Measurements from ENCODE around the gene FOXL1. TPM values are rescaled to one million over a fixed set of nuclear protein-coding genes. Genes with fewer than 3 reads are reported as not detected.
A peak's percentile ranks its signal among the peaks of the same experiment; 100 is the strongest.

Gene FOXL1
- total and polyA plus RNA-seq, 9 of the 15 experiments (the other 6 are each of a cell fraction or from before 2014, with no cell fraction given): not detected

DNA sequence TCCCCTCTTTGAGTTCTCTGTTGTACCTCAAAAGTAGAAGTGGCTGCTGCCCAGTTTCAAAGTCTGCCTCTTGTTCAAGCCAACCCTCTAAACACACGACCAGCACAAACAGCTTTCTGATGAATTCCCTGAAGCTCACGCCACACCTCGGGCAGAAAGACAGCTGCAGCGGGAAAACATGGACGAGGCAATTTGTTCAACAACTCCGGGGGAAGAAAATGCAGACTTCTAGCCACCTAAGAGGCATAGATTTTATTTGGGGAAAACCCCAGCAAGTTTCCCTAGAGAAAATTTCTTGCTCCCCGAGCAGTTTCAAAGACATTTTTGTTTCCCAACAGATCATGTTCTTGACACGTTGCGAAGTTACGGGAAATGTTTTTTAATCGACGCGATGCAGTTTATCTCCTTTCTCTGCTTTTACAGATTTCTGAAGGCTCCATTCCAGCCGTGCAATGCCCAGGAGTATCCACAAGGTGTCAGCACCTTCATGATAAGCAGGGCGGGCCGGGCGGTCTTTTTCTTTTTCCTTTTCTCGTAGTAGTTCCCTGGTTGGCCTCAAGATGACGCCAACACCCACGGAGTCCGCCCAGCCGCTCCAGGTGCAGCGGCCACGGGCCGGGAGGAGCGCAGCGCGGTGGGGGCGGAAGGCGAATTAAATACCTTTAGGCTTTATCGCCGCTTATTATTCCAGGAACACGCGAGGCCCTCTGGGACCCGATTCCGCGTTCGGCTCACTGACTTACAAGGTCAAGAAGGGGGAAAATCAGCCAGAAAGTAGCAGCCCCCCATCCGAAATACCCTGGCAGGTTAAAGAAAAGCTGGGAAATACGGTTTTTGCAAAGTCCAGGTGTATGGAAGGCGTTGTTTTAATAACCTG is 14.6 kb upstream of the FOXL1 start (continued):
- TF ChIP-seq JUND (IDR thresholded peaks at IDR 0.05; ENCODE audit: borderline replicate concordance, low read depth, low read length): 0 out of 2 replicates have a peak, but pooled peaks have one; percentile 27
- TF ChIP-seq JUND (tag; IDR thresholded peaks at IDR 0.05; ENCODE audit: borderline replicate concordance, low read depth, low read length): no peak
- no peak for TF ChIP-seq RBM25 (IDR thresholded peaks at IDR 0.05; ENCODE audit: low read depth, low read length, severe bottlenecking)
- TF ChIP-seq NONO (IDR thresholded peaks at IDR 0.05; ENCODE audit: low read depth in 2 of 2, low read length in 1 of 2): peak in 1 of 2 experiments; percentile 25; a peak in 1 of 4 replicates
- TF ChIP-seq, protein P1, sequence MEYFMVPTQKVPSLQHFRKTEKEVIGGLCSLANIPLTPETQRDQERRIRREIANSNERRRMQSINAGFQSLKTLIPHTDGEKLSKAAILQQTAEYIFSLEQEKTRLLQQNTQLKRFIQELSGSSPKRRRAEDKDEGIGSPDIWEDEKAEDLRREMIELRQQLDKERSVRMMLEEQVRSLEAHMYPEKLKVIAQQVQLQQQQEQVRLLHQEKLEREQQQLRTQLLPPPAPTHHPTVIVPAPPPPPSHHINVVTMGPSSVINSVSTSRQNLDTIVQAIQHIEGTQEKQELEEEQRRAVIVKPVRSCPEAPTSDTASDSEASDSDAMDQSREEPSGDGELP (CRISPR knock-in tag; IDR thresholded peaks at IDR 0.05; ENCODE audit: borderline replicate concordance): peak; percentile 60; the same call in 1 of the 2 replicates
- TF ChIP-seq, protein P2, sequence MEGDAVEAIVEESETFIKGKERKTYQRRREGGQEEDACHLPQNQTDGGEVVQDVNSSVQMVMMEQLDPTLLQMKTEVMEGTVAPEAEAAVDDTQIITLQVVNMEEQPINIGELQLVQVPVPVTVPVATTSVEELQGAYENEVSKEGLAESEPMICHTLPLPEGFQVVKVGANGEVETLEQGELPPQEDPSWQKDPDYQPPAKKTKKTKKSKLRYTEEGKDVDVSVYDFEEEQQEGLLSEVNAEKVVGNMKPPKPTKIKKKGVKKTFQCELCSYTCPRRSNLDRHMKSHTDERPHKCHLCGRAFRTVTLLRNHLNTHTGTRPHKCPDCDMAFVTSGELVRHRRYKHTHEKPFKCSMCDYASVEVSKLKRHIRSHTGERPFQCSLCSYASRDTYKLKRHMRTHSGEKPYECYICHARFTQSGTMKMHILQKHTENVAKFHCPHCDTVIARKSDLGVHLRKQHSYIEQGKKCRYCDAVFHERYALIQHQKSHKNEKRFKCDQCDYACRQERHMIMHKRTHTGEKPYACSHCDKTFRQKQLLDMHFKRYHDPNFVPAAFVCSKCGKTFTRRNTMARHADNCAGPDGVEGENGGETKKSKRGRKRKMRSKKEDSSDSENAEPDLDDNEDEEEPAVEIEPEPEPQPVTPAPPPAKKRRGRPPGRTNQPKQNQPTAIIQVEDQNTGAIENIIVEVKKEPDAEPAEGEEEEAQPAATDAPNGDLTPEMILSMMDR (IDR thresholded peaks at IDR 0.05 in 2 of 3, conservative IDR thresholded peaks at IDR 0.05 in 1 of 3; ENCODE audit: insufficient read depth in 2 of 3, low read depth in 1 of 3, low read length in 3 of 3): peak; percentile 99 to 100 (median 100)
- no peak for TF ChIP-seq SIX5 (IDR thresholded peaks at IDR 0.05; ENCODE audit: borderline replicate concordance in 1 of 2, insufficient read depth in 1 of 2, low read depth in 1 of 2, low read length in 2 of 2)
- TF ChIP-seq, protein P3, sequence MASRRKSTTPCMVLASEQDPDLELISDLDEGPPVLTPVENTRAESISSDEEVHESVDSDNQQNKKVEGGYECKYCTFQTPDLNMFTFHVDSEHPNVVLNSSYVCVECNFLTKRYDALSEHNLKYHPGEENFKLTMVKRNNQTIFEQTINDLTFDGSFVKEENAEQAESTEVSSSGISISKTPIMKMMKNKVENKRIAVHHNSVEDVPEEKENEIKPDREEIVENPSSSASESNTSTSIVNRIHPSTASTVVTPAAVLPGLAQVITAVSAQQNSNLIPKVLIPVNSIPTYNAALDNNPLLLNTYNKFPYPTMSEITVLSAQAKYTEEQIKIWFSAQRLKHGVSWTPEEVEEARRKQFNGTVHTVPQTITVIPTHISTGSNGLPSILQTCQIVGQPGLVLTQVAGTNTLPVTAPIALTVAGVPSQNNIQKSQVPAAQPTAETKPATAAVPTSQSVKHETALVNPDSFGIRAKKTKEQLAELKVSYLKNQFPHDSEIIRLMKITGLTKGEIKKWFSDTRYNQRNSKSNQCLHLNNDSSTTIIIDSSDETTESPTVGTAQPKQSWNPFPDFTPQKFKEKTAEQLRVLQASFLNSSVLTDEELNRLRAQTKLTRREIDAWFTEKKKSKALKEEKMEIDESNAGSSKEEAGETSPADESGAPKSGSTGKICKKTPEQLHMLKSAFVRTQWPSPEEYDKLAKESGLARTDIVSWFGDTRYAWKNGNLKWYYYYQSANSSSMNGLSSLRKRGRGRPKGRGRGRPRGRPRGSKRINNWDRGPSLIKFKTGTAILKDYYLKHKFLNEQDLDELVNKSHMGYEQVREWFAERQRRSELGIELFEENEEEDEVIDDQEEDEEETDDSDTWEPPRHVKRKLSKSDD (conservative IDR thresholded peaks at IDR 0.05; ENCODE audit: low read length): peak; percentile 50; the same call in 1 of the 2 replicates
- TF ChIP-seq HCFC1 (IDR thresholded peaks at IDR 0.05; ENCODE audit: low read depth, low read length): 0 out of 2 replicates have a peak, but pooled peaks have one; percentile 15
- peak; percentile 28 to 59; a peak in 1 of 4 replicates for TF ChIP-seq MAZ (CRISPR knock-in tag; conservative IDR thresholded peaks at IDR 0.05 in 1 of 2, IDR thresholded peaks at IDR 0.05 in 1 of 2)
- TF ChIP-seq BHLHE40 (IDR thresholded peaks at IDR 0.05; ENCODE audit: low read length): peak; percentile 49; the same call in 1 of the 2 replicates
- TF ChIP-seq, protein P4, sequence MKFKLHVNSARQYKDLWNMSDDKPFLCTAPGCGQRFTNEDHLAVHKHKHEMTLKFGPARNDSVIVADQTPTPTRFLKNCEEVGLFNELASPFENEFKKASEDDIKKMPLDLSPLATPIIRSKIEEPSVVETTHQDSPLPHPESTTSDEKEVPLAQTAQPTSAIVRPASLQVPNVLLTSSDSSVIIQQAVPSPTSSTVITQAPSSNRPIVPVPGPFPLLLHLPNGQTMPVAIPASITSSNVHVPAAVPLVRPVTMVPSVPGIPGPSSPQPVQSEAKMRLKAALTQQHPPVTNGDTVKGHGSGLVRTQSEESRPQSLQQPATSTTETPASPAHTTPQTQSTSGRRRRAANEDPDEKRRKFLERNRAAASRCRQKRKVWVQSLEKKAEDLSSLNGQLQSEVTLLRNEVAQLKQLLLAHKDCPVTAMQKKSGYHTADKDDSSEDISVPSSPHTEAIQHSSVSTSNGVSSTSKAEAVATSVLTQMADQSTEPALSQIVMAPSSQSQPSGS (CRISPR knock-in tag; IDR thresholded peaks at IDR 0.05): no peak
- TF ChIP-seq ARID2 (IDR thresholded peaks at IDR 0.05): peak; percentile 92
- TF ChIP-seq U2AF2 (optimal IDR thresholded peaks at IDR 0.05; ENCODE audit: low read depth, low read length): no peak
- no peak for TF ChIP-seq ZSCAN32 (CRISPR knock-in tag; IDR thresholded peaks at IDR 0.05)
- TF ChIP-seq ATF7 (IDR thresholded peaks at IDR 0.05): peak; percentile 21; the same call in 1 of the 2 replicates
- peak; percentile 79 for TF ChIP-seq KLF16 (IDR thresholded peaks at IDR 0.05)
- peak; percentile 29; the same call in 1 of the 2 replicates for TF ChIP-seq ESRRA (IDR thresholded peaks at IDR 0.05; ENCODE audit: borderline replicate concordance, low read depth)
- TF ChIP-seq ELF1 (tag; IDR thresholded peaks at IDR 0.05): no peak

All from K562 (cell line).